Ovary (tissue), 3 donors: ENCODE data around the gene CYTL1.

Experiments used
- EP300 ChIP-seq: sonication (generic); formaldehyde crosslinking; IDR thresholded peaks from one replicate; pipeline ENCODE4 v1.6.1; 2017; ENCODE audit warnings: antibody characterized with exemption
- POLR2A ChIP-seq: fragments of 450-650 bp; IDR thresholded peaks from one replicate; pipeline ENCODE4 v1.6.1; 2017; ENCODE audit warnings: antibody characterized with exemption, mild to moderate bottlenecking, moderate library complexity
- TF ChIP-seq, protein P1 (sequence below), 3 donors: fragments of 450-650 bp in 2 of 3; fragments of 200-600 bp in 1 of 3; IDR thresholded peaks; one replicate each; pipeline versions ENCODE4 v1.5.1 to v1.8.0; 2016 to 2022; ENCODE audit warnings: antibody characterized with exemption in 3 of 3, mild to moderate bottlenecking in 1 of 3
- donor health status: DM: no; HTN: no; CAD: no.

GRCh38 chr4:5018096-5018495, 1.2 kb downstream of the CYTL1 start:
- TF ChIP-seq, protein P1, sequence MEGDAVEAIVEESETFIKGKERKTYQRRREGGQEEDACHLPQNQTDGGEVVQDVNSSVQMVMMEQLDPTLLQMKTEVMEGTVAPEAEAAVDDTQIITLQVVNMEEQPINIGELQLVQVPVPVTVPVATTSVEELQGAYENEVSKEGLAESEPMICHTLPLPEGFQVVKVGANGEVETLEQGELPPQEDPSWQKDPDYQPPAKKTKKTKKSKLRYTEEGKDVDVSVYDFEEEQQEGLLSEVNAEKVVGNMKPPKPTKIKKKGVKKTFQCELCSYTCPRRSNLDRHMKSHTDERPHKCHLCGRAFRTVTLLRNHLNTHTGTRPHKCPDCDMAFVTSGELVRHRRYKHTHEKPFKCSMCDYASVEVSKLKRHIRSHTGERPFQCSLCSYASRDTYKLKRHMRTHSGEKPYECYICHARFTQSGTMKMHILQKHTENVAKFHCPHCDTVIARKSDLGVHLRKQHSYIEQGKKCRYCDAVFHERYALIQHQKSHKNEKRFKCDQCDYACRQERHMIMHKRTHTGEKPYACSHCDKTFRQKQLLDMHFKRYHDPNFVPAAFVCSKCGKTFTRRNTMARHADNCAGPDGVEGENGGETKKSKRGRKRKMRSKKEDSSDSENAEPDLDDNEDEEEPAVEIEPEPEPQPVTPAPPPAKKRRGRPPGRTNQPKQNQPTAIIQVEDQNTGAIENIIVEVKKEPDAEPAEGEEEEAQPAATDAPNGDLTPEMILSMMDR (IDR thresholded peaks at IDR 0.05) = no peak
- TF ChIP-seq POLR2A = no peak
- TF ChIP-seq EP300 = no peak
